PC-3 (cell line): ENCODE measurements around the gene FKBP15.

Experiments used
- CTCF ChIP-seq: fragments of 300-600 bp; sonication (generic); conservative IDR thresholded peaks from 2 replicates; pipeline ENCODE4 v1.5.1; 2017; ENCODE audit warnings: antibody characterized with exemption, low read depth, mild to moderate bottlenecking, low read length
- EZH2 ChIP-seq: fragments of 300-600 bp; sonication (generic); IDR thresholded peaks from one replicate; pipeline ENCODE4 v1.6.1; 2017; ENCODE audit warnings: antibody characterized with exemption, mild to moderate bottlenecking, low read length; ENCODE audit not compliant: unreplicated experiment

DNA sequence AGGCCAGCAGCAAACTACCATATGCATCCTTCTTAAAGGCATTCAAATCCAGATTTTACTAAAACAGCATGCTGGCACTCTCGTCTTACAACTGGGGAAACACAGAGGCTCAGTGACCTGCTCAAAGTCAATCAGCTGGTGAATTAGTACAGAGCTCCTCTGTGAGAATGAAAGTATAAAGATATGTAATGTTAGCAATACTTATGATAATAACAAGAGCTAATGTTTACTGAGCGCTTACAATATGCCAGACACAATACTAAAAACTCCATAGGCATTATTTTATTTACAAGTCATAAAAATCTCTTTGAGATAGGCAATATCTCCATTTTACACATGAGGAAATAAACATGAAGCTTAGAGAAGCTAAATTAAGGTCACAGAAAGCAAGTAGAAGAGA lies 28.6 kb downstream of the FKBP15 start:
- TF ChIP-seq CTCF (no peak), EZH2 (no peak)
